ENCODE results near the gene RTP3. TPM values are rescaled to one million over a fixed set of nuclear protein-coding genes. Genes with fewer than 3 reads are reported as not detected.

RTP3 gene
- total RNA-seq, 1 donor: not detected

DNA sequence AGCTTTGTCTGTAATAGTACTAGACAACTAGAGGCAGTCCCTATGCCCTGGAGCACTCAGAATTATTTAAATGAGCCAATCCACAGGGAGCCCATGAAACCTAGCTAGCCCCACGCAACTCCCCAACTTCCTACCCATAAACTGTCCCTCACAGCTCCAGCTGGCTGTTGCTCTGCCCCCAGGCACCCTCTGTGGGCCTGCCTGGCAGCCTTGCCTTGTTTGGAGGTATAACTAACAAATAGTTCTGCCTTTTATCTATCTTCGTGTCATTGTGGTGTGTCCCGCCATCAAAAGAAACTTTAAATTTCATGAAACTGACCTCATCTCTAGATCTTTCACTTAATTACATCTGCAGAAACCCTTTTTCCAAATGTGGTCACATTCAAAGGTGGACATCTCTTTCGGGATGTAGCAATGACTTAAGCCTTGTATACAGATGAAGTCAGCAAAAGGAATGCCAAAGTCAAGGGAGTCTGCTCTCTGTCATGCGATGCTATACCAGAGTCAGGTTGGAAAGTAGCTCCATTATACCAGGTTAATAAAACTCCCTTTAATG lies 1.8 kb upstream of the RTP3 start:
- H3K4me3 ChIP-seq (ENCODE audit: low read depth, low read length): no peak overlapping the region
- no peak for TF ChIP-seq CTCF (IDR thresholded peaks at IDR 0.05; ENCODE audit: insufficient read depth, low read length)
- DNase-seq (ENCODE audit: low read depth): peak; percentile 84

- no peak overlapping the region for H3K4me3 ChIP-seq (ENCODE audit: low read depth, low read length)
- DNase-seq (ENCODE audit: low read depth): no peak
- peak; percentile 22 for TF ChIP-seq CTCF (IDR thresholded peaks at IDR 0.05; ENCODE audit: insufficient read depth, low read length)
Measured at GRCh38 chr3:46496746-46497555, 825 bp upstream of the RTP3 start.

DNA sequence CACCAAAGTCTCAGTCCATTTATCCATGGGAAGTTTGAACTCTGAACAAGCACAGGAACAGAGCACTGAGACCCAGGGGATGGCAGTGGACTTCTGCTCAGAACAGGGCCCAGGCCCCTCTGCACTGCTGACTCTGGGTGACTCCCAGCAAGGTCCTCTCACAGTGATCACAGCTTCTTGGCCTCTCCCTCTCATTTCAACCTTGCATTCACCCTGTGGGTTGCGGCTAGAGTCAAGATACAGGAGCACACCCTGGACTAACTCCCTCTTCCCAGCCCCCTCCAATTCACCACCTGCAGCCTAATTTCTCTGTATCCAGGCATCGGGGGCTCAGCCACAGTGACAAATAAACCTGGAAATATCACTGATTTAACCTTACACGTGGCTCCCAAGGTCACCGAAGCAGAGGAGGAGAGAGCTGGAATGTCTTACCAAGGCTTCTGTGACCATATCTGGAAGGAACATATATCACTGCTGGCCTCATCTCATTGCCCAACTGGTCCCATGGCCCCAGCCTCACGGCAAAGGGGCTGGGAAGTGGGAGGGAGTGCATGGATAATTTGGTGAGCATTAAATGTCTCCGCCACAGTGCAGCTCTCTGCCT lies 1.2 kb downstream of the RTP3 start:
- H3K4me3 ChIP-seq (ENCODE audit: low read depth, low read length): no peak overlapping the region
- DNase-seq (ENCODE audit: low read depth): no peak
- no peak for TF ChIP-seq CTCF (IDR thresholded peaks at IDR 0.05; ENCODE audit: insufficient read depth, low read length)

GRCh38 chr3:46500656-46501635 lies 3.2 kb downstream of the RTP3 start:
- DNase-seq (ENCODE audit: low read depth): peak; percentile 94
- TF ChIP-seq CTCF (IDR thresholded peaks at IDR 0.05; ENCODE audit: insufficient read depth, low read length): no peak
- no peak overlapping the region for H3K4me3 ChIP-seq (ENCODE audit: low read depth, low read length)

DNA sequence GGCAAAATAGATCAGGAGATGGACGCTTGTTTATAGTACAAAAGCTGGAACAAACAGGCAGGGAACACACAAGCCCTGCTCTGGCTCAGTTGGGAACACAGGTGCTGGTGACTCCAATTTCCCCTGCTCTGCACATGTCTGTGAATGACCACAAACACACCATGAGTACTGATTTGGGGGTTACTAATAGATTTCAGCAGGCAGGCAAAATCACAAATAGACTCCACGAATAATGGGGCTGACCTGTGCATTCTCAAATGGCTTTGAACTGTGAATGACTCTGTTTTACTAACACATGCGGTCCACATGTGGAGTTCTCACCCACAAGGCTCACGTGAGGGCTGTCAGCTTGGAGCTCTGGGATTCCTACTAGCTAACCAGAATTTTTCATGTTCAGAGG lies 3.9 kb downstream of the RTP3 start:
- no peak for DNase-seq (ENCODE audit: low read depth)
- no peak overlapping the region for H3K4me3 ChIP-seq (ENCODE audit: low read depth, low read length)
- no peak for TF ChIP-seq CTCF (IDR thresholded peaks at IDR 0.05; ENCODE audit: insufficient read depth, low read length)

DNA sequence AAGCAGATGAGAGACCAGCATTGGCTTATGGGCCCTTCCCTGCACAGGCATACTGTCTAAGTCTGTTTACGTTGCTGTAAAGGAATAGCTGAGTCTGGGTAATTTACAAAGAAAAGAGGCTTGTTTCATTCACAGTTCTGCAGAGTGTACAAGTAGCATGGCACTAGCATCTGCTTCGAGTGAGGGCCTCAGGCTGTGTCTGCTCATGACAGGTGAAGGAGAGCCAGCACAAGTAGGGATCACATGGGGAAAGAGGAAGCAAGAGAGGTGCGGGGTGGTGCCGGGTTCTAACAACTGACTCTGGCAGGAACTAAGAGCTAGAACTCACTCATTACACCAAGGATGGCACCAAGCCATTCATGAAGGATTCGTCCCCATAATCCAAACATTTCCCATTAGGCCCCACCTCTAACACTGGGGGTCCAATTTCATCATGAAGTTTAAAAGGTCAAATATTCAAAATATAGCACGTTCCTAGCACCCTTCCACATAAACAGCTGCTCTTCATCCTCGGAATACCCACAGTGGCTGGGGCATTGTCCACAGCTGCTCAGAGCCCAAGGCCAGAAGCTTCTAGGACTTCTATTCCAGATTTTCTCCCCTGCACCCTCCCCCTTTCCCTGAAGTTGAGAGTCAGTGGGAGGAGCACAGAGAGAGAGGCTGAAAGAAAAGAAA lies 5.6 kb downstream of the RTP3 start:
- peak; percentile 25 for DNase-seq (ENCODE audit: low read depth)
- no peak for TF ChIP-seq CTCF (IDR thresholded peaks at IDR 0.05; ENCODE audit: insufficient read depth, low read length)
- H3K4me3 ChIP-seq (ENCODE audit: low read depth, low read length): no peak overlapping the region

Data from fibroblast of the aortic adventitia (primary cell).